Amniotic epithelial cell (primary cell): ENCODE results near the gene TMEM63B.
"Not testable (repeated sequence)": the region's sequence is repeated elsewhere in the genome, so short reads cannot be mapped to it uniquely, and the experiment has no call there.

Experiments used
- DNase-seq: peaks from one replicate; pipeline ENCODE4 v3.0.0-alpha.2; 2010; ENCODE audit warnings: low read depth

Gene TMEM63B

DNA sequence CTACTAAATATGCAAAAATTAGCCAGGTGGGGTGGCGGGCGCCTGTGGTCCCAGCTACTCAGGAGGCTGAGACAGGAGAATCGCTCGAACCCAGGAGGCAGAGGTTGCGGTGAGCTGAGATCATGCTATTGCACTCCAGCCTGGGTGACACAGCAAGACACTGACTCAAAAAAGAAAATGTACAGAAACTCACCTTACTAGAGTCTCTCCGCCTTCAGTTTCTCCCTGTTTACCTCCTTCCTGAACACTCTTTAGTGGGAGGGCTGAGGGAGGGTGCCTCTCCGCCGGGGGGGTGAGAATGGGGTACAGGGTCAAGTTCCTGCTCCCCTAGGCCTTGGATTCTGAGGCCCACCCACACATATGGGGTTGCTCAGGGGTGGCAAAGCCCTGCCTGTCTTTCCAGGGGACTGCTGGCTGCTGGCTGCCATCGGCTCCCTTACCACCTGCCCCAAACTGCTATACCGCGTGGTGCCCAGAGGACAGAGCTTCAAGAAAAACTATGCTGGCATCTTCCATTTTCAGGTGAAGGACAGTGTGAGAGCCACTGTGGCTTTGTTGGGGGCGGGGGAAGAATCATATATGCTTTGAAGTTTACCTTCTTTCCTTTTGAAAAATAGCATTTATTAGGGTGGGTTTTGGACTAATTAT lies 44.7 kb downstream of the TMEM63B start:
- DNase-seq = no peak

GRCh38 chr6:44172731-44173500 lies 45.6 kb downstream of the TMEM63B start:
- DNase-seq = peak; percentile 65

DNA sequence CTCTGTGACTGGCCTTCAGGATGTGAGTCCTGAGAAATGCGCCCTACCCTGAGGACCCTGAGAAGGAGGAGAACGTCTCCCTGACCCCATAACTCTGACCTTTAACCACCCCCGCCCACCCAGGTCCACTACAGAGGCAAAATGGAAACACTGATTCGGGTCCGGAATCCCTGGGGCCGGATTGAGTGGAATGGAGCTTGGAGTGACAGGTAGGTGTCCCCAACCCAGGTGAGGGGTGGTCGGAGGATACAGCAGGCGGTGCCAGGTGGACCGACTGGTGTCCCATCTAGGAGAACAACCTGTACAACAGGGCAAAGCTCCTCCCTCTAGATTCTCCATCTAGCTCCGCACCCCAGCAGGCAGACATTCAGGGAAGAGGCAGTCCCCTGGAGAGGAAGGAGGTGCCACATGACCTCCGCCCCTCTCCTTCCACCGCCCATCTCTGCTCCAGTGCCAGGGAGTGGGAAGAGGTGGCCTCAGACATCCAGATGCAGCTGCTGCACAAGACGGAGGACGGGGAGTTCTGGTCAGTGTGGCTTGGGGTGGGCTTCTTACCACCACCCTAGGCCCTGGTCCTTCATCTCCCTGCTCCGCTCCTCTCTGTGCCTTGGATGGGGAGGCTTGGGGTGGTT lies 48.9 kb downstream of the TMEM63B start:
- no peak for DNase-seq

DNA sequence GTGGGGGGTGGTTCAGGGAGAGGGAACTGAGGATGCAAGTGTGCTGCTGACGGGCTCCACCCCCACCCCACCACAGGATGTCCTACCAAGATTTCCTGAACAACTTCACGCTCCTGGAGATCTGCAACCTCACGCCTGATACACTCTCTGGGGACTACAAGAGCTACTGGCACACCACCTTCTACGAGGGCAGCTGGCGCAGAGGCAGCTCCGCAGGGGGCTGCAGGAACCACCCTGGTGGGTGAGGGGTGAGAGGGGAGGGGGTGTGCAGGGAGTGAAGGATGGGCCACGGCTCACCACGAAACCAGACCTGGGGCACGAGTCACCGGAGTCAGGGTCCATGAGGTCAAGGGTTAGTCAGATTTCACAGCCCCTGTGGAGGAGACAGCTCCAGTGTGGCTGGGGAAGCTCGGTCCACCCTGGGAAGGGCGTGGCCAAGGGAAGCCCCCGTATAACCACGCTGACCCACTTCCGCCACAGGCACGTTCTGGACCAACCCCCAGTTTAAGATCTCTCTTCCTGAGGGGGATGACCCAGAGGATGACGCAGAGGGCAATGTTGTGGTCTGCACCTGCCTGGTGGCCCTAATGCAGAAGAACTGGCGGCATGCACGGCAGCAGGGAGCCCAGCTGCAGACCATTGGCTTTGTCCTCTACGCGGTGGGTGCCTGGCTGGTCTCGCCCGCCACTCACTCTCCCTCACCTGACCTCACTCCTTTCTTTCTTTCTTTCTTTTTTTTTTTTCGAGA lies 49.6 kb downstream of the TMEM63B start:
- no peak for DNase-seq

GRCh38 chr6:44177691-44178423 lies 50.5 kb downstream of the TMEM63B start:
- DNase-seq = peak; percentile 97

- DNase-seq = no peak
Measured at GRCh38 chr6:44178424-44179071, 51.2 kb downstream of the TMEM63B start.

GRCh38 chr6:44179072-44179536 lies 51.8 kb downstream of the TMEM63B start:
- DNase-seq = peak; percentile 13

- DNase-seq = no peak
Measured at GRCh38 chr6:44179648-44180047, 52.3 kb downstream of the TMEM63B start.

- no peak for DNase-seq
Measured at GRCh38 chr6:44180406-44180805, 53.1 kb downstream of the TMEM63B start.

DNA sequence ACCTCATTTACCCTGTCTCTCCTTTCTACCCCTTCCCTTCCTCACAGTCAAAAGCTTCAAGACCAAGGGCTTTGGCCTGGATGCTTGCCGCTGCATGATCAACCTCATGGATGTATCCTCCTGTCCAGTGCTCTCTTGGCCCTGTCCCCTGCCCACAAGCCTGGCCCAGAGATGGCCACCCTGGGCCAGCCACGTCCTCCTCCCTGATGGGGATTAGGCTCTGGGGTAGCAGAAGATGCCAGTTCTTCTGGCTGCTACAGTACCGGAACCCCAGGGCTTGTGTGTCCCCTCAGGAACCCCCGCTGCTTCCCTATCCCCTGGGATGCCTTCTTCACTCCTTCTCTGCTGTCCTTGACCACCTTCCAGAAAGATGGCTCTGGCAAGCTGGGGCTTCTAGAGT lies 53.5 kb downstream of the TMEM63B start:
- DNase-seq = no peak

GRCh38 chr6:44181784-44182183 lies 54.4 kb downstream of the TMEM63B start:
- not testable (repeated sequence) for DNase-seq

DNA sequence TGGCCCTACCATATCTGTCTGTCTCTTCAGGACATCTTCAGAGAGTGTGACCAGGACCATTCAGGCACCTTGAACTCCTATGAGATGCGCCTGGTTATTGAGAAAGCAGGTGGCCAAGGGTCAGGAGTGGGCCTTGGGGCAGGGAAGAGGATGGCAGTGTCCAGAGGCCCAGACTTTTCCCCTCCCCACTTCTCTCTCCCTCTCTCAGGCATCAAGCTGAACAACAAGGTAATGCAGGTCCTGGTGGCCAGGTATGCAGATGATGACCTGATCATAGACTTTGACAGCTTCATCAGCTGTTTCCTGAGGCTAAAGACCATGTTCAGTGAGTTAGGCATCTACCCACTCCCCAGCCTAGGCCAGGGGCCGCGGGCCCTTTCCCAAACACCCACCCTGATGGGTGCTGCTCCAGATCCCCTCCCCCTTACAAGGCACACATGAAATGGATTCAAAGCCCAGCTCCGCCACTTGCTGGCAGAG lies 55.6 kb downstream of the TMEM63B start:
- no peak for DNase-seq

DNA sequence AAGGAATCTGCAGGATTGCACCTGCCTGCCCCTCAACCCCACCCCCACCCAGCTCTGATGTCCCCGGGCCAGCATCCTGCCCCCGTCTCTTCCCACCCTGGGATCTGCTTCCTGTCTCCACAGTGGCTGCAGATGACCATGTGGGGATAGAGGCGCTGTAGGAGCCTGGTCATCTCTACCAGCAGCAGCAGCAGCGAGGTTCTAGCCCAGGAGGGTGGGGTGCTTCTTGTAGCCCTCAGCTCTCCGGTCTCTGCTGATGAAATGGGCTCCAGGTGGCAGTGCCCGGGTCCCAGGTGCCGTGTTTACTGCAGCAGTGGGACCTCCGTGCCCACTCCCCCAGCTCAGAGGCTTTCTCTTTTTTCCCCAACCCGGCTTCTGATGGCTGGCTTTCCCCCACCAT lies 56.4 kb downstream of the TMEM63B start:
- DNase-seq = no peak

GRCh38 chr6:44185356-44185755 lies 58.0 kb downstream of the TMEM63B start:
- DNase-seq = not testable (repeated sequence)

DNA sequence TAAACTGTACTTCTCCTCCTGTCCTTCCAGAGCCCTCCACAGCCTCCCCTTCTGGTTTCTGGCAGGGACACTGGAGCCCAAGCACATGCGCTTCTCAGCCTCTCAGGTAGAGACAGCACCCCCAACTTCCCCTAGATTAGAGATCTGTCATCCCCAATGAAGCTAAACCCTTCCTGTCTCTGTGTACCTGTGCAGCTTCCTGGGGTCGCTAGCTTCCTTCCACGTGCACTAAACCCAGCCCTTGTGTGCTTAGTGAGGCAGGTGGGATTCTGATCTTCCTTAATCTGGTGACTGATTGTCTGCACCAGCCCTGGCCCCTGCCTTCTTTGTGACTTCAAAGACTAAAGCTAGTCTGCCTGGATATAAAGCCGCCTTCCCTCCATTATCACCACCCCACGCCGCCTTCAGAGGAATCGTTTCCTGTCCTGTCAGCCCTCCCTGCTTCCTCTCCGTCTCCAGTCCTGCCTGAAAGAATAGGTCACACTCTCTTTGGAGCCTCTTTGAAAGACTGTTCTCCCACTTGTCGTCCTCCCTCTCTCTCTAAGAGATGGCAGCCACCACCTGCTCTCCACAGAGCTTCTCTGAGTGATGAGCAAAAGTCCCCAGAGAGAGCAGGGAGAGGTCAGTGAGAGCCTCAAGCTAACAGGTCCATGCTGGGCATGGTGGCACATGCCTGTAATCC lies 58.7 kb downstream of the TMEM63B start:
- DNase-seq = no peak

DNA sequence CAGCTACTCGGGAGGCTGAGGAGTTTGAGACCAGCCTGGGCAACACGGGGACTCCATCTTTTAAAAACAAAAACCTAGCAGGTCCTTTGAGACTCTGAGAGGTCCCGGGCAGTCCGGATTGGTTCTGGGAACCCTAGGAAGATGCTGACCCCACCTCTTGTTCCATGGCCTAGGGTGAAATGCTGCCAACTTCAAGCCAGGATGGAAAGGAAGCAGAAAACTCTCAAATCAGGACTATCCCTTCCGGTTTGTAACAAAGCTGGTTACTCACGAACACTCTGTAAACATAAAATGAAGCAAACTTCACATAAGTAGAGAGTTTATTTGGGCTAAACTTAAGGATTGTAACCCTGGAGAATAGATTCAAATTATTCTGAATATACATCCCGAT lies 59.3 kb downstream of the TMEM63B start:
- no peak for DNase-seq

- DNase-seq = no peak
Measured at GRCh38 chr6:44188819-44189218, 61.5 kb downstream of the TMEM63B start.

DNA sequence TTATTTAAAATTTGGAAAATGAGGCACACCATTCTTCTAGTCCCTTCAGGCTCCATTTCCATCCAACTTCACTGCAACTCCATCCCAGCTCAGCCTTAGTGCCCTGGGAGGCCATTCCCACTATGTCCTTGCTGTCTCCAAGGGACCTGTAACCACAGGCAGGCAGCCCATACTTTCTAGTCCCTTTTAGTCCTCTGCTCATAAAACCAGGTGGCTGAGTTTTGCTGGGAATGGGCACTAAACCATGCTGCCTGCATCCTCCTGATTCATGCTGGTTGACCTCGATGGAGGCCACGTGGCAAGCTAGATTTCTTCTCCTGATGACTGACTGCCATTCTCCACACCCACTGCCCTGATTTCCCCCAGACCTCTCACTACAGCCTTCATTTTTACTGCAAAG lies 61.9 kb downstream of the TMEM63B start:
- DNase-seq = no peak

DNA sequence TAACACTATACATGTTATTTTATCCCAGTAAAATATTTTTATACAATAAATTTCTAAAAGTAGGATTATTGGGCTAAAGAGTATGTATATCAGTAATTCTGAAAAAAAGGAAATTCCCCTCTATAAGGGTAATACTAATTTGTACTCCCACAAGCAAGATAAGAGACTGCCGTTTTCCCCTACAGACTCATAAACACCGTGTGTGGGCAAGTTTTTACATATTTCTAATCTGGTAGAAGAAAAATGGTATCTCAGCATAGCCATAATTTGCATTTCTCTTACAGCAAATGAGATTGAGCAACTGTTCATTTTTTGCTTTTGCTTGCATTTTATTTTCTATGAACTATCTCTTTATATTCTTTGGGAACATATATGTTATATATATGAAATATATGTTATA lies 63.4 kb downstream of the TMEM63B start:
- DNase-seq = peak; percentile 71

GRCh38 chr6:44192428-44193041 lies 65.2 kb downstream of the TMEM63B start:
- no peak for DNase-seq
